Measurements from ENCODE around the gene PPP6R1. TPM values are rescaled to one million over a fixed set of nuclear protein-coding genes. Genes with fewer than 3 reads are reported as not detected.

PPP6R1 gene
- total RNA-seq, 1 experiment from 2014 or later = 33.6 TPM

DNA sequence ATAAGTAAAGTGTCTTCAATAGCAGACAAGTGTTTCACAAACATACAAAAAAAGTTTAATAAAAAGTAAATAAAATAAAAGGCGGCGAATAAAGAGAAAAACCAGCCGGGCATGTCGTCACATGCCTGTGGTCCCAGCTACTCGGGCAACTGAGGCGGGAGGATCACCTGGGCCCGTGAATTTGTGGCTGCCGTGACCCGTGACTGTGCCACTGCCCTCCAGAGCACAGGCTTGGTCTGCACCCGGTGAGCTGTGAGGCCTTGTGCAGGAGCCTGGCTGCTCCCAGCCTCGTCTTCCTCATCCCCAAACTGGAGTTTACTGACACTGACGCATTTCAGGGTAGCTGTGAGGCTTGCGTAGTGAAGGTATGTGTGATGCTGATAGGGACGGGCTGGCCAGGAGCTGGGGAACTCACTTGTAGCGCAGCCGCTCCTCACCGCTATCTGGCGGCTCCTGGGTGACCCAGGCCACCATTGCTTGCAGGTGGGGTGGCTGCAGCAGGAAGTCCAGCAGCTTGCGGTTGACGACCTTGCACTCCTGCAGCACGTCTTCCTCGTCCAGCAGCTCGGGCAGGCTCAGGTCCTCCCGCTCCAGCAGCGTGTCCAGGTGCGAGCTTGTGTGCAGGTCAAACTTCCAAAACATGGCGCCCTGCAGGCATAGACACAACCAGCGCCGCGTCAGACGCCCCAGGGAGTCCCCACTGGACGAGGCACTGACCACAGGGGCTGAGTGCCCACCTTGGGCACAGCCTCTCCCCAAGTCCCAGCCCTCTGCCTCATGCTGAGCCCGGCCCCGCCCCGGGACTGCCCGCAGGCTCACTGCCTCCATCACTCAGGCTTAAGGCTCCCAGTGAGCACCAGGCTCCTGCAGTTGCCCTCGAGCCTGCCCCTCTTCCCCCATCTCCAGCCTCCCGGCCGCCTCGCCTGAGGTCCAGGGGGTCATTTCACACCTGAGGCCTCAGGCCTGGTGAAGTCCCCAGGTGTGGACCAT lies 12.1 kb downstream of the PPP6R1 start:
- DNase-seq (ENCODE audit: extremely low read depth, low read depth) = no peak

- no peak for DNase-seq (ENCODE audit: extremely low read depth, low read depth)
These were observed 13.4 kb downstream of the PPP6R1 start for GRCh38 chr19:55245236-55245904.

- no peak for DNase-seq (ENCODE audit: extremely low read depth, low read depth)
These were observed 14.7 kb downstream of the PPP6R1 start for GRCh38 chr19:55244004-55244680.

- no peak for DNase-seq (ENCODE audit: extremely low read depth, low read depth)
These were observed 16.3 kb downstream of the PPP6R1 start for GRCh38 chr19:55242517-55242916.

DNA sequence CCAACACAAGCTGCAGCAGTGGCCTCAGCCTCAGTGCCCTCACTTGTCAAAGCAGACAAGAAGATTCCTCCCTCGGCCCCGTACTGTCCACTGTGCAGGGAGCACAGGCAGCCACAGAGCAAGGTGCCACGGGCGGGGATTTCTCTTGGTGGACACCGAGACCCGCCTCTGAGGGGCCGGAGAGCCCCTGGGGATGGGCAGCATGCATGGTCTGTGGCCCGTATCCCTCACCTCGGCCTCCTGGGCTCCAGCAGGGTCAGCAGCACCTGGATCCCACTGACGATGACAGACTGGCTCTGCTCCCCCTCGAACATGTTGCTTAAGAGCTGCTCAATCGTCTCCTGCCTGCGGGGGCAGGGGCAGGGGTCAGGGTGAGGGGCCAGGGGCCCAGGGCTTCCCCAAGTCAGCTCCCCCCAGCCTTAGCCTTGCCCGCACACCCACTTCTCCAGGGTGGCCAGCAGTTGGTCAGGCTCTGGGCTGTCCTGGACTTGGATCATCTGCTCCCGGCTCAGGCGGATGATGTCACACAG lies 16.8 kb downstream of the PPP6R1 start:
- DNase-seq (ENCODE audit: extremely low read depth, low read depth) = no peak

DNA sequence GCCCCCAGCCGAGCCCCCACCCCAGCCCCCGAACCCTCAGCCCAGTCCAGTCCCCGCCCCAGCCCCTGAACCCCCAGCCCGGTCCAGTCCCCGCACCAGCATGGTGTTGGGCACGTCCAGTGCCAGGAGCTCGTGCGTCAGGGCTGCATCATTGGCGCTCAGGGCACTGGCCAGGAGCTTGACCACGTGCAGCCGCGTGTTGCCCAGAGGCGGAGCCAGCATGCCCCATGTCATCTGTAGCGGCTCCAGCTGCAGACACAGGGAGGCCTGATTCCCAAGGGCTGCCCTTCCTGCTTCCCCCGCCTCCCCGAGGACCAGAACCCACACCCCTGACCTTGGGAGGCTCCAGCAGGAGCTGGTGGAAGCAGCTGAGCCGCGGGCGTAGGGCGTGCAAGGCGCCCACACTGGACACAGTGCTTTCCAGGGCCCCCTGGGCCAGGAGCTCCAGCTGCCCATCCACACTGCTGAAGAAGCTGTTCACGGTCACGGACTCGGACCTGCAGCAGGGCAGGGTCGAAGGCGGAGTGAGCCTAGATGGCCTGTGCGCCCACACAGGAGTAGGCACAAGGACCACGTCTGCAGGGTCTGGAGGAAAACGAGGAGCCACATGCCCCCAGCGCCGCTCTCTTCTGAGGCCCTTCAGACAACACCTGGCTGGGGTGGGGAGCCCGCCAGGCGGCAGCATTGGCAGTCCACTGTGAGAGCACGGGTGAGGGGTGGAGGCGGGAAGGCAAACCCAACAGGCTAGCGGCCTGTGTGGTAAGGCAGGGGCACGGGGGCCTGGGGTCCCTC lies 17.5 kb downstream of the PPP6R1 start:
- no peak for DNase-seq (ENCODE audit: extremely low read depth, low read depth)

- DNase-seq (ENCODE audit: extremely low read depth, low read depth) = no peak
These were observed 18.1 kb downstream of the PPP6R1 start for GRCh38 chr19:55240713-55241020.

GRCh38 chr19:55239004-55239403 lies 19.8 kb downstream of the PPP6R1 start:
- no peak for DNase-seq (ENCODE audit: extremely low read depth, low read depth)

GRCh38 chr19:55238030-55238429 lies 20.8 kb downstream of the PPP6R1 start:
- DNase-seq (ENCODE audit: extremely low read depth, low read depth) = no peak

DNA sequence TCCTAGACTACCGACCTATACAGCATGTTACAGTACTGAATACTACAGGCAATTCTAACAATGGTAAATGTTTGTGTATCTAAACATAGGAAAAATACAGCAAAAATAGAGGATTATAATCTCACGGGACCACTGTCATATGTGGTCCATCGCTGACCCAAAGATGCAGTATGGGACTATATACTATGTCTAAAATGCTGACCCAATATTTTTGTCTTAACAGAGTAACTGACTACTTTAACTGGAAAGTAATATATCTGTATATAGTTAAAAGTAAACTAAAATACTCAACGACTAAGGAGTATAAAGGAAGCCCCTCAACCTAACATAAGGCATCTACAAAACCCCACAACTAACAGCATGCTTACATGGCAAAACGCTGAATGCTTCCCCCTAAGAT lies 25.8 kb downstream of the PPP6R1 start:
- no peak for DNase-seq (ENCODE audit: extremely low read depth, low read depth)

DNA sequence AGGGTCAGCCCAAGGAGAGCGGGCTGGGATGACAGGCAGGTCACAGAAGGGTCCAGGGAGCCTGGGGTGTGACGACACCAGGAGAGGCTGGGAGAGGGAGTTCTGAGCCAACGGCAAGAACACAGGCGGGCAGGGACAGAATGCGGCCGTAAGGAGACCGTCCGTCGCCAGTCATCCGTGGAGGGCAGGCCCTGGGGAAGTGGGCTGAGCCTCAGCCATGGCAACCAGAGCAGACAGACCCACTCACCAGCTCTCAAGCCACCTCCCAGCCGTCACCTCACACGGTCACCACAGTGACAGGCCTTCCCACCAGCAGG lies 26.6 kb downstream of the PPP6R1 start:
- no peak for DNase-seq (ENCODE audit: extremely low read depth, low read depth)

DNA sequence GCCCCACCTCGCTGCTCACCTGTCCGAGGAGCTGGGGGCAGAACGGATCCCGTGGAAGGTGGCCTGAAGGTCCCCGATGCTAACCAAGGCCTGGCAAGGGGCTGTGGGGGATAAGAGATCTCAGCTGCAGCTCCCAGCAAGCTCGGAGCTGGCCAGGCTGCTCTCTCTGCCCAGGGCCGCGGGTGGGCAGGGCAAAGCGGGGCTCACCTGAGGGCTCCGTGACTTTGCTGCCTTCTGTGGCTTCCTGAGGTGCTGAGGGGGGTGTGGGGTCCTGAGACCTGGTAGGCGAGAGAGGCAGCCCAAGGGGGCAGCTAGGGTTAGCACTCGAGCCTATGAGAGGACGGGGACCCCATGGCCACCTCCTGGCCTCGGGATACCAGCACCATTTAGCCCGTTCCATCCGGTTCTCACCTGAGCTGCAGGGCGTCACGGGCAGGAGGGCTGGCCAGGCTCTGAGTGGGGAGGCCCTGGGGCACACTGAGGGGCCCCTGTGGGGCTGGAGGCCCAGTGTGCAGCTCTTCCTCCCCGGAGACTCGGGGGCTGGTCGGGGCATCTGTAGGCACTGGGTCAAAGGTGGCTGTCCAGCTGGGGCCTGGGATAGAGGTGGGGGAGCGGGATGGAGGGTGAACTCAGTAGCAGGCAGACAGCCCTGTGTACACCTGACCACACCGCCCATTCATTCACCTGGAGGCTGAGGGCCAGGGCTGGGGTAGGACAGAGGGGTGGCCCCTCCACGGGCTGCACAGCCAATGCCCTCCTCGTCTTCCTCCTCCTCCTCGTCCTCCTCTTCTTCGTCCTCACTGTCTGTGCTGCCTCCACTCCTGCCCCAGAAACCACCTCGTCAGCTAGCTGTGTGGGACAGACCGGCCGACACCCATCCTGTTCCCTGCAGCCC lies 27.2 kb downstream of the PPP6R1 start:
- no peak for DNase-seq (ENCODE audit: extremely low read depth, low read depth)

DNA sequence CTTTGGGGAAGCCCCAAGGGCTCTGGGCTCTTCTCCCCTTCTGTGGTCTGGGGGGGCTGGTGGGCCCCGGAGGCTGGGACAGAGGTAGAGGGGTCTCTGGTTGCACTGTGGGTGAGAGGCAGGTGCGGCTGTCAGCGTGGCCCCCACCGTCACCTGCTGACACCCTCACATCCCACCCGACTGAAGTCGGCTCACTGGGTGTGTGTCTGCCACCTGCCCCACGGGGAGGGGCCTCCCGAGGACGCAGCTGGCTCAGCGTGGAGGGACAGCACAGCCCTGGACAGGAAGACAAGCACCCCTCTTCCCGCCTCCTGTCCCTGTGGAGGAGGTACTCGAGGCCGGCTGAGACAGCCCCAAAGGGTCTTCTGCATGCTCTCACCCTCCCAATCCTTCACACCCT lies 28.0 kb downstream of the PPP6R1 start:
- no peak for DNase-seq (ENCODE audit: extremely low read depth, low read depth)

DNA sequence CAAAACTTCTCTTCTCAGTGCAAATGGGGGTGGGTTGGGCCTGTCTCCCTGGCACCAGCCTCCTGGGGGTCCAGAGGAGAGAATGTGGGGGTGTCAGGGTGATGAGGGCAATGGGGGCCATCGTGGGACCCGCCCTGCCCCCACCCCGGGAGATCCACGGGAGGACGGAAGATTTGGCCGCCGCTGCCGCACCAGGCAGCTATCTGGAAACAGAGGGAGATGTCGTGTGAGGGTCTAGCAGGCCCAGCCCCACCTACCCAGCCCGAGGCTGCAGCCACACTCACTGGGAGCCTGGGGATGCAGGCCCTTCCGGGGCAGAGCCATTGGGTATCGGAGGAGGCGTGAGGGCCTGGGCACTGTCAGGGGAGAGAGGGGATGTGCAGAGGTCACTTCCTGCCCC lies 28.5 kb downstream of the PPP6R1 start:
- DNase-seq (ENCODE audit: extremely low read depth, low read depth) = no peak

- DNase-seq (ENCODE audit: extremely low read depth, low read depth) = no peak
These were observed 29.0 kb downstream of the PPP6R1 start for GRCh38 chr19:55229789-55230182.

DNA sequence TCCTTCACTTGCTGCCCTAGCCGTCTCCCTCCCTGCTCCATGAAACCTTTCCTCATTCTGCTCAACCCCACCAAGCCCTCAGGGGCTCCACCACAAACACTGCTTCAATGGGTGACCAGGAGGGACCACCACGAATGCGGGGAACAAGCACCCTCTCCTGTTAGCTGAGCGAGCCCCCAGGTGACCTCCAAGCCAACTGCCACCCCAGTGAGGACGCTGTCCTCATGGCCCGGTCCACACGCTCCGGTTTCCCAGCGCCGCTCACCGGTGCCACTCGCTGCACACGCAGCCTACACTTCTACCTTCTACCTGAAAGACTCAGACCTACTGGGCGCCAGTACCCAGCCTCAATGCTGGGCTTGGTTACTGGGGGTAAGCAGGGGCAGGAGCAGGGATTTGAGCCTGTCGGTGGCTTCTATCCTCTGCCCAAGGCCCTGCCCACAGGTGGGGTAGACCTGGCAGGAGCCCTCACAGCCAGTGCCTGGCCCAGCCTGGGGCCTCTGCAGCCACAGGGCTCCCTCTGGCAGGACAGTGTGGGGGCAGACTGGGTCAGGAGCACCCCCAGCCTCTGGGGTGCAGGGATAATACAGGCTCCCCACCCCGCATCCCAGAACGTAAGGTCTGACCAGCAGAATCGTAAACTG lies 29.6 kb downstream of the PPP6R1 start:
- DNase-seq (ENCODE audit: extremely low read depth, low read depth) = no peak

DNA sequence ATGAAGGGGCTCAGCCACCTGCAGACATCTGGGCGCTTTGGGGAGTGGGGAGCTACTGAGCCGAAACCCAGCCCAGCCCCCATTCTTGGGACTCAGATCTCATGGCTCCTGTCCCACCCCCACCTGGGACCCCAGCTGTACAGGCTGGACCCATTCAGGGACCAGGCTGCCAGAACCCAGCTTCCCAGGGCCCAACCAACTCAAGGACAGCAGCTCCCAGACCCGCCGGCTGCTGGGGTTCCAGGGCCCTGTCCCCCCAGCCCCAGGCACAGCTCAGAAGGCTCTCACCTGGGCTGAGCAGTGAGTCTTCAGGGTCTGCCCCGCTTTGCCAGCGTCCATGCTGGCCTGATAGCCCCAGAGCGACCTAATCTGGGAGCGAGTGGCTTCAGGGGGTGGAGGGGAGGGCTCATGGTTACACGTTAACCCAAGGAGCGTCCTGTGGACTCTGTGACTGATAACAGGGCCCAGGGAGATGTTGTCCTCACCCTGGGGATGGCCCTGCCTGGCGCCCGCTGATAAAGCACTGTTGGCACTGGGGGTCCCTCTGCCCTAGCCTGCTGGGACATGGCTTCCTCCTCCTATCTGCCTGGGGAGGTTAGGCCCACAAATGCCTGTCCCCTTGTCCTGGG lies 30.3 kb downstream of the PPP6R1 start, which contains the start of gene TMEM86B:
Gene TMEM86B, minus strand, starts transcription at position 361 of the 629 bp plus-strand sequence. Its CDS starts 22 bp downstream, at position 339.
- DNase-seq (ENCODE audit: extremely low read depth, low read depth) = no peak

- DNase-seq (ENCODE audit: extremely low read depth, low read depth) = no peak
These were observed 30.8 kb downstream of the PPP6R1 start for GRCh38 chr19:55228015-55228391.
